Right lobe of liver (tissue), 6 donors: ENCODE data around the gene TP53RK. TPM values are rescaled to one million over a fixed set of nuclear protein-coding genes. Genes with fewer than 3 reads are reported as not detected.

Source experiments
- ATAC-seq, 4 donors: fragments of 200-7000 bp; cut with Tn5 transposase; one replicate each; pipeline ENCODE4 v1.9.1; 2020; ENCODE audit warnings: mild to moderate bottlenecking in 4 of 4, moderate library complexity in 4 of 4
- DNase-seq, 3 donors: peaks; one replicate each; pipeline ENCODE4 v3.0.0-alpha.2; 2020
- H3K27ac ChIP-seq, 3 donors: fragments of 200-600 bp; one replicate each; pipeline ENCODE4 v1.8.0; 2022
- H3K27me3 ChIP-seq, 2 donors: fragments of 200-600 bp; one replicate each; pipeline ENCODE4 v1.8.0; 2022
- H3K36me3 ChIP-seq, 4 donors: fragments of 200-600 bp; sonication (generic) in 1 of 4; one replicate each; pipeline versions ENCODE4 v1.5.1 to v1.8.0; 2017 to 2022; ENCODE audit warnings: control low read depth in 1 of 4
- H3K4me1 ChIP-seq, 4 donors: fragments of 200-600 bp; sonication (generic) in 1 of 4; one replicate each; pipeline versions ENCODE4 v1.5.1 to v1.8.0; 2017 to 2022; ENCODE audit warnings: control low read depth in 1 of 4
- H3K4me3 ChIP-seq, 3 donors: fragments of 200-600 bp; one replicate each; pipeline ENCODE4 v1.8.0; 2022
- H3K9me3 ChIP-seq, 4 donors: fragments of 200-600 bp; sonication (generic) in 1 of 4; one replicate each; pipeline versions ENCODE4 v1.5.1 to v1.8.0; 2017 to 2022; ENCODE audit warnings: control low read depth in 1 of 4
- CTCF ChIP-seq, 4 donors: fragments of 200-600 bp in 3 of 4; fragments of 450-650 bp in 1 of 4; IDR thresholded peaks; one replicate each; pipeline versions ENCODE4 v1.5.1 to v1.8.0; 2016 to 2022; ENCODE audit warnings: antibody characterized with exemption in 4 of 4, mild to moderate bottlenecking in 2 of 4
- POLR2A ChIP-seq: fragments of 450-650 bp; IDR thresholded peaks from one replicate; pipeline ENCODE4 v1.6.1; 2017; ENCODE audit warnings: antibody characterized with exemption, mild to moderate bottlenecking
- WGBS: methylation state at CpG from one replicate; pipeline ENCODE4 v1.1.6; 2018; ENCODE audit warnings: low coverage, low lambda C conversion rate; ENCODE audit not compliant: insufficient coverage; ENCODE audit errors: missing lambda C conversion rate; 5-methylcytosine and 5-hydroxymethylcytosine counted together
- intact Hi-C, 2 donors: fragments of 100-400 bp; cut with DNase I; formaldehyde crosslinking; loops; one replicate each; pipeline versions ENCODE4 v1.11.2 to v1.14.1; 2022
- total RNA-seq, 6 experiments: library from RNA; depleted of rRNA in 2 of 6; stranded (reverse); fragments of >200 nt in 2 of 6; fragmentation: NEBNext Ultra II Directional in 3 of 6; extraction: Animal tissue kit (Norgen Biotek cat#: 25700) in 3 of 6; gene quantifications; one replicate each; pipeline versions ENCODE4 v1.1.0 to v1.2.4, GENCODE V29; 2016 to 2023
- donor health status: DM: no; HTN: yes; CAD: no.
- donor health status: DM: no; HTN: no; CAD: no.
- donor health status: DM: no; HTN: no; CAD: no.
- donor health status: DM: no; HTN: yes; CAD: no.
- donor health status: DM: no; HTN: yes; CAD: no.

TP53RK gene
- total RNA-seq, 6 experiments from 2014 or later = 3.1 to 10.0 (median 5.2) TPM

DNA sequence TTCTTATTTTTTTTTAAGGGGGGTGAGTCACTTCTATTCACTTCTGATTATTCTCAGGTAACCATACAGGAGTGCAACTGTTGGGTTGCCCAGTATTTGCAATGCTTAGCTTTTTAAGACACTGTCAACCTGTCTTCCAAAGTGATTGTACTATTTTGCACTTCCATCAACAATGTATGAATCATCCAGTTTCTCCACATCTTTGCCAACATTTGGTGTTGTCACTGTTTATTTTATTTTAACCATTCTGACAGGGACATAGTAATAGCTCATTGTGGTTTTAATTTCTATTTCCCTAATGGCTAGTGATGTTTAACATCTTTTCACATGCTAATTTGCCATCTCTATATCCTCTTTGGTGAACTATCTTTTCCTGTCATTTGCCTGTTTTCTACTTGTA is 36.5 kb downstream of the TP53RK start:
- no peak for TF ChIP-seq POLR2A
- no peak for TF ChIP-seq CTCF (IDR thresholded peaks at IDR 0.05)
- intact Hi-C loops = no loop called here
- no peaks in the 10 kb centered on the region for H3K36me3 ChIP-seq

GRCh38 chr20:46651091-46651962 is 37.9 kb downstream of the TP53RK start, which contains the start of gene SLC13A3:
TSS of gene SLC13A3 (minus strand) at chr20:46651459. CDS start at chr20:46651421, 38 bp downstream.
- H3K27me3 ChIP-seq = no peaks in the 10 kb centered on the region
- ATAC-seq (peak; percentile 80 to 90 (median 83)), DNase-seq (peak in 1 of 3 donors; percentile 56)
- no peaks in the 10 kb centered on the region for H3K36me3 ChIP-seq
- no peak within 1 kb of the TSS for H3K27ac ChIP-seq
- 38% methylated on average over 18 of the region's 55 CpGs for WGBS
- intact Hi-C loops = no loop called here
- peak within 1 kb of the TSS; percentile 22 to 54 (median 46) for H3K4me3 ChIP-seq
- H3K4me1 ChIP-seq = no peaks in the 10 kb centered on the region
- no peak for TF ChIP-seq POLR2A
- TF ChIP-seq CTCF (IDR thresholded peaks at IDR 0.05) = no peak
- no peaks in the 10 kb centered on the region for H3K9me3 ChIP-seq

More for the DNA sequence above, 36.5 kb downstream of the TP53RK start:
- H3K4me1 ChIP-seq = no peaks in the 10 kb centered on the region
- peak in 2 of 4 donors; percentile 15 to 63 for ATAC-seq
- DNase-seq = no peak
- H3K27me3 ChIP-seq = no peaks in the 10 kb centered on the region
- H3K4me3 ChIP-seq = no peak overlapping the region
- H3K9me3 ChIP-seq = no peaks in the 10 kb centered on the region
- H3K27ac ChIP-seq = no peak overlapping the region

DNA sequence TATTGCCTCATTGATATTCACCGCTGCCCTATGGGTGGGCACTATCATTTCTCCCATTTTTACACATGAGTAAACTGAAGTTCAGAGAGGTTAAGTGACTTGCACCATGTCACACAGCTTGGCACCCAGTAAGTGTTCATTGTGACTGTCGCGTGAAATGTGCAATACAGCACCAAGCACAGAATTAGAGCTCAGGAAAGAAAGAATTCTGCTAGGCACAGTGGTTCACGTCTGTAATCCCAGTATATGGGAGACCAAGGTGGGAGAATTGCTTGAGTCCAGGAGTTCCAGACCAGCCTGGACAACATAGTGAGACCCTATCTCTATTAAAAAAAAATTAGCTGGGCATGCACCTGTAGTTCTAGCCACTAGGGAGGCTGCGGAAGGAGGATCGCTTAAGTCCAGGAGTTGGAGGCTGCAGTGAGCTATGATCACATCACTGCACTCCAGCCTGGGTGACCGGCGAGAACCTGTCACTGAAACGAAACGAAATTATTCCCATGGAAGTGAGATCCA is 38.6 kb downstream of the TP53RK start:
- no peaks in the 10 kb centered on the region for H3K4me1 ChIP-seq
- no peaks in the 10 kb centered on the region for H3K27me3 ChIP-seq
- no peak for TF ChIP-seq POLR2A
- no peak for TF ChIP-seq CTCF (IDR thresholded peaks at IDR 0.05)
- 76% methylated on average over 10 of the region's 10 CpGs for WGBS
- peak overlapping the region; percentile 22 to 54 (median 46) for H3K4me3 ChIP-seq
- H3K27ac ChIP-seq = no peak overlapping the region
- intact Hi-C loops = no loop called here
- H3K9me3 ChIP-seq = no peaks in the 10 kb centered on the region
- no peaks in the 10 kb centered on the region for H3K36me3 ChIP-seq
- peak in 2 of 4 donors; percentile 17 to 31 for ATAC-seq
- no peak for DNase-seq

DNA sequence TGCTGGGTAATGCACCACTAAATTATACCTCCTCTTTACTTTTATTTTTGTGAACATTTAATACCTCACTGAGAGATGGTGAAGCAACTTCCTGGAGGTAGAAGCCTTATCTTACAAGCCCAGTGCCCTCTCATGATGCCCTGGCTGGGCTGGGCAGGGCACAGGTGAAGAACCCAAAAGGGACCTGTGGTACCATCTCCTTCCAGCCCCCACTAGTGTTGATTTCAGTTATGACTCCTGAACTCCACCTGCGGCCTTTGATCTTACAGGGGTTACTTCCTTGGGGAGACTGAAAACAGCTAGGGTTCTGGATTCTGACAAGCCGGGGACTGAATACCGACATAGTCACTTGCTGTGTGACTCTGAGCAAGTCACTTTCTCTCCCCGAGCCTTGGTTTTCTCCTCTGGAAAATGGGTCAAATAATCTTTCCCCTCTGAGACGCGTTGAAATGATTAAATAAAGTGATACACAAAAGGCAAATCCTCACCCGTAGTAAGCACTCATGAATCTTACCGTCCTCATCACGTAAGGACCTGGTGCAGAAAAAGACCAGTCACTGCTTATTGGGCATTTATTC is 39.2 kb downstream of the TP53RK start:
- intact Hi-C loops = no loop called here
- ATAC-seq = no peak
- H3K9me3 ChIP-seq = no peaks in the 10 kb centered on the region
- no peaks in the 10 kb centered on the region for H3K27me3 ChIP-seq
- H3K36me3 ChIP-seq = no peaks in the 10 kb centered on the region
- H3K27ac ChIP-seq = no peak overlapping the region
- H3K4me3 ChIP-seq = no peak overlapping the region
- no peaks in the 10 kb centered on the region for H3K4me1 ChIP-seq
- TF ChIP-seq POLR2A = no peak
- TF ChIP-seq CTCF (IDR thresholded peaks at IDR 0.05) = no peak
- no peak for DNase-seq
- WGBS = 77% methylated on average over 7 of the region's 9 CpGs
